GM21576 (cell line): ENCODE measurements around the gene SERPINB5.

Source experiments
- ATAC-seq: cut with Tn5 transposase; IDR thresholded peaks from one replicate; pipeline ENCODE4 v1.9.1; 2021; ENCODE audit warnings: mild to moderate bottlenecking, moderate library complexity; ENCODE audit not compliant: unreplicated experiment

Gene SERPINB5

DNA sequence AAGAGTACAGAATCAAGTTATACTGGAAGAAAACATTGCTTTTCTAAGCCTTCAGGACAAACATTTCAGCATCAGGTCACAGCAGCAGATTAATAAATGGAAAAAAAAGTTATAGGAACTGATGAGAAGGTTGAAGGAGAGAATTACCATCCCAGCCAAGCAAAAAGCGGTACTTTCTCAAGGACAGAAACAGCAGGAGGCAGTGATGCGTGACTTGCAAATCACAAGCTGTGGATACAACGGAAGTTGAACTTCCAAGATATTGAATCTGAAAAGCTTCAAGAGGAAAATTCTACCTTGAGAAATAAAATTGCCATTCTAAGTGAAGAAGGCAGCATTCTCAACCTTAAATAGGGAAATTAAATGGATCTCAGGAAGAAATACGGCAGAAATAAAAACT lies 46.9 kb downstream of the SERPINB5 start:
- no peak for ATAC-seq

DNA sequence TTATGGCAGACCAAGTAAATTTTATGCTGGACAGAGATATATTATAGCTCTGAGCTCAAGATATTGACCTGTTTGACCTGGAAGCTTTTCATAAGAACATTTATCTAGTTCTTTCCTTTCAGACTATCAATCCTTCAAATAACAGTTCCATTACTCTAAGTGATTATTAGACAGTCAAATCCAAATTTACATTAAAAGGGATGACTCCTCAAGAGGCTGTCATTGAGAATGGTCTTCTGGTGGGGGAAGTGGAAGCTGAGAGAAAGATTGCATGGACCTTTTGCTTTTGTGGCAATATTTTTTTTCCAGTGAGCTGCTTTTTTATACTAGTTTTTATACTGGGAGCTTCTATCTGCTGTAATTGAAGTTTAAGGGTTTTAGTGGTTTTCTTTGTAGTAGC lies 50.5 kb downstream of the SERPINB5 start:
- ATAC-seq: no peak

DNA sequence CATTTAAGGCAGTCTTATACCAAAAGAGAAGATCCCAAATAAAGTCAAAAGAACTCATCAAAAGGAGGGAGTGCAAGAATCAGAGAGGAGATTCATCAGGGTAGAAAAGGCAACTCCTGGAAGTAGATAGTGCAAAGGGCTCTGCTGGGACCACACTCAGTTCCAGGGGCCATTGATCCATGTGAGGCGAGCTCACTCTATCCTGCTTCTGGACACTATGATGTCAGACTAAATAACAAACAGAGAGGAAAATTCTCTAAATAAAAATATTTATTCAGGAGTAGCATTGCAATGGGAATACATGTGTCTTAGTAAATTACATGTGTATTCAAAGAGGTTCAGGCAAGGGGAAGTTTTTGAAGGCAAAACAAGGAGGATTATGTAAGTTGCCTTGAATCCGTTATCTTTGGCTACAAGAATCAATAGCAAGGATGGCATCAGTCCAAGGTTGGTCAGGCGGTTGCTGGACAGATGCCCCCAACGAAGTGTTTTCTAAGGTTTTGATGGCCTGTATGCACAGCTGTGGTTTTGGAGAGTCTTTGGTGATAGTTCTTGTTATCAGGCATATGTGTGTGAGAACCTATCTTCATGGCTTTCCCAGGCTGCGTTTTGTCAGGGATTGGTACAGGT lies 52.2 kb downstream of the SERPINB5 start:
- ATAC-seq: no peak

DNA sequence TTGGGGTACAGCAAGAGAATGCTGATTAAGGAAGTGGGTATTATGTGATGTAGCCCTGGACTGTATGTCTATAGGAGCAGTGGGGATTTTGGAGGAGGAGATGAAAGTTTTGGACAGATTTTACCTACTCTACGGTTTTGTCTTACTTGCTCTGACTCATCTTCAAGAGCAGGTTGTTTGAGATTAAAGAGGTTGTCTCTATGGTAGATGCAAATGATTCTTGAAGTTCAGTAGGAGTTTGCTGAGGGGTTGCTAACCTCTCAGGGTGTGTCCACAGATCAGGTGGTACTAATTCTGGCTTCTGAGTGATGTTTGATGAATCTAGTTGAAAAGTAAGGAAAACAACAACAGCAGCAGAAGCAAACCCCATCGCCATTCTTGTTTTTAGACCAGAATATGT lies 55.7 kb downstream of the SERPINB5 start:
- no peak for ATAC-seq

DNA sequence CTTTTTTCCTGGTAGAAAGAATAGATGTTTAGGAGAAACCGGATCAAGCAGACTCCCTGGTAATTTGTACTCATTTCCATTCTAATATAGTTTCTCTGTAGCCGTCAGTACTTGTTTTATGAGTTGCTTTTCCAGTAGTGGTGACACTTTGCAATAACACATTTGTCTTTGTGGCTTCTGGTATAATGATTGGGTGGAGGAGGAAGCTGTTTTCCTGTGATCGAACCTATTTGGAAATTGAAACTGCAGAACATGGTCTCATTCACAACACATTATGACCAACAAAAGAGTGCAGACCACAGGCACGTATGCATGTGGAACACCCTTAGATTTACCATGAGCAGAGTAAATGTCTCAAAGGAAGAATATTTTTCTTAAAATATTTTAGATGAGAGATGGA lies 57.9 kb downstream of the SERPINB5 start:
- ATAC-seq: no peak

DNA sequence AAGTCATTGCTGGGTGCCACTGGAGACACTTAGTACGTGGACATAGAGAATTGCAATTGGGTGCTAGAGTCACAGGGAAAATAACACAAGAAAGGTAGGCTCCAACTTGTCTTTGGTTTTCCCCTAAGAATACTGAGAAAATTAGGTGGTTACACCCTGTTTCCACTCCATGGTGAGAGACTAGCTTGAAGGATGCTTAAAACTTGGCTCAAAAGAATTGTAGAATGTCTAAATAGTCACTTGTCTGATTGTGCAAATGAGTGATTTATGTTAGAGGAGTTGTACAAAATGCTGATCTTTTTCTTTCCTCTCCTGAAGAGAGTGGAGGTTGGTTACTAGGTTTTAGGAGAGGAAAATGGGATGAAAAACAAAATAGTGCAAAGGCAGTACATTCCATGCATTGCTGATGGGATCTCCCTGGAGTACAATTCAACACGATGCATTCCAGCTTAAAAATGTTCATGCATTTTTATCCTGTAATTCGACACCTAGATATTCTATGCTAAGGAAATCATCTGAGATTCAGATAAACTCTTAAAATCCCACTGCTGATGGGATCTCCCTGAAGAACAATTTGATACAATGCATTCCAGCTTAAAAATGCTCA lies 63.2 kb downstream of the SERPINB5 start:
- ATAC-seq: no peak

DNA sequence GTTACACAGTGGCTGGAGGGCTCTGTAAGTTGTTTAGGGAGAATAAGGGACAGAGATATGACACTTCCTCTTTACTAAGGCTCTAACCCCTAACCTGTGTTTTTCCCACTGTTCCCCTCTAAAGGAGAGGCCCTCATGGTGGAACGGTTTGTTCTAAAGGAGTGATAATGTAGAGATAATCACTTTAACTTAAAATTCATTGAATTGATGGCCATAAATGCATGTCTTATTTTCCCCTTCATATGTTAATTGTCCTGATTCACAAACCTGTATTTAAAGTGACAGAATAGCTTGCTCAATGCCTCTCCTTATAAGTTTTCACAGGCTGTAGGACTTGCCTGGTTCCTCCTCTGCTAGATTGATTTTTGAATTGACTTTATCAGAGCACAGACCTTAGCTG lies 65.3 kb downstream of the SERPINB5 start, which contains the start of gene SERPINB12:
SERPINB12 (plus strand) TSS at position 301 of the 400 bp plus-strand sequence. CDS start 13,791 bp downstream, outside the sequence.
- ATAC-seq: no peak

DNA sequence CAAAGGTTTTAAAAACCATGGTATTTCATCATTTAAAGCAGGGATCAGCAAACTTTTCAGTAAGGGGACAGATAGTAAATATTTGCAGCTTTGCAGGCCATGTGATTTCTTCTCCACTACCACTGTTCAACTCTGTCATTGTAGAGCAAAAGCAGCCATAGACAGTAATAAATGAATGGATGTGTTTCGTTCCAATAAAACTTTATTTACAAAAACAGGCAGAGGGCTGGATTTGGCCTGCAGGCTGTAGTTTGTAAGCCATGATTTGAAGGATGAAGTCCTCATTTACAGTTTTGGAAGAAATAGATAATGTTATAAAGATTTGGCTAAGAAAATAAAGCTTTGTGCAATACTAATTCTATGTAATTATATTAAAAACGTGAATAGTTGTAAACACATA lies 67.3 kb downstream of the SERPINB5 start:
- ATAC-seq: no peak

DNA sequence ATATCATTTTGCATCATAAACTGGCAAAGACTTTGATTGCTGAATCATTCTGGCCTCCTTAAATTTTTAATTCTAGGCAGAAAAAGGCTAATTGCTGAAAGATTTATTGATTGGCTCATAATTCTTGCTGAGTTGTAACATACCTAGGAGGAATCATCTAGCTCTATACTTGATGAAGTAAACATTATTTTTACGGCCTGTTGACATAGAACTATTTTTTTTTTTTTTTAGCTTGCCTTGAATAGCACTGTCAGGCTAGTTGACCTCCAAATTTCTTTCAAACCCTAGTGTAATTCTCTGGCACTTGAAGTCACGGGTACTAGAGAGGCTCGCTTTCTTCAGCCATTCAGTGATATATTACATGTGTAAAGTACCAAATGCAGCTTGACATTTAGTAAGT lies 68.2 kb downstream of the SERPINB5 start:
- no peak for ATAC-seq

DNA sequence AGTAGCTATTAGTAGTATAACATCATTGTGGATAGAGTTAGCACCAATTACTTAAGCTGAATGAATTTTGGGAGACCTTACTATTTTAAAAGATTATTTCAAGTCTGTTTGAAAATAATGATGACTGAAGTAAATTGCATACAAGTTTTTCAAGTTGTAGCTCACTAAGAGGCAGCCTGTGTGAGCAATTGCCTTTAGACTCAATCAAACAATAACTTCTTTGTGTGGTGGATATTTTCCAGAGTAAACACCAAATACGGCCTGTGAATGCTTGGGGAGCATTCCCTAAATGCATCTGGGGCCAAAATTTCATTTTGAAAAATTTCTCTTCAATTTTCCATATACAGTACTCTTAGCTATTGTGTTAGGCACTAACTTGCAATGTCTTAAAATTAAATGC lies 73.3 kb downstream of the SERPINB5 start:
- ATAC-seq: no peak

DNA sequence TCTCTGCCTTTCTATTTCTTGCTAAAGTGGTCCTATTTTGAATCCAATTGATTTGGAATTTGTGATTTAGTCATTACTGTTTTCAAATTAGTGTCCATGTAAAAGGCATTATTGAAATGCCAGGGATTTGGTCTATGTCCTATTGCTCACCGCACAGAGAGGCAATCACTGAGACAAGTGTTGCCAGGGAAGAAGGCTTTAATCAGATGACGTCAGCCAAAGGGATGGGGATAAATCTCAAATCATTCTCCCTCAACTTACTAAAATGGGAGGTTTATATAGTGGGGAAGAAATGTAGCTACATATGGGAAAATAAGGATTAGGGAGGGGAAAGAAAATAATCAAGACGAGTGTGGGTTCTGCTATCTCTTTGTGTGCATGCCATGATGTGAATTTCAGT lies 75.0 kb downstream of the SERPINB5 start:
- ATAC-seq: no peak

DNA sequence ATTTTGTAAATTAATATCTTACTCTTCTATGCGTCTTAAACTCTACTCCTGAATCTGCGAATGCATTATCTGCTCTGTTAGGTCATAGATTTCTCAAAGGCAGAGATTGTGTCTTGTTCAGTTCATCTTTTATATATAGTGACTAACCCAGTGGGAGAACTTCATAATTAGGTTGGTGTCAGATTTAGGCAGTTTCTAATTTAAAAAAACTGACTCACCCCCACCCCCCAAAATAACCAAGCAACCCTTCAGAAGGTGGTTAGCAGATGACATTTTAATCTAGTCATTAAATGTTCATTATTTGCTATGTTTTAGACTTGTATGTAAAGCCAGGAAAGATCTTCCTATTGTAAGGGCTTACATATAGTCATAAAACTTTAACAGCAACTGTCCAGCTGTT lies 75.8 kb downstream of the SERPINB5 start:
- ATAC-seq: no peak

DNA sequence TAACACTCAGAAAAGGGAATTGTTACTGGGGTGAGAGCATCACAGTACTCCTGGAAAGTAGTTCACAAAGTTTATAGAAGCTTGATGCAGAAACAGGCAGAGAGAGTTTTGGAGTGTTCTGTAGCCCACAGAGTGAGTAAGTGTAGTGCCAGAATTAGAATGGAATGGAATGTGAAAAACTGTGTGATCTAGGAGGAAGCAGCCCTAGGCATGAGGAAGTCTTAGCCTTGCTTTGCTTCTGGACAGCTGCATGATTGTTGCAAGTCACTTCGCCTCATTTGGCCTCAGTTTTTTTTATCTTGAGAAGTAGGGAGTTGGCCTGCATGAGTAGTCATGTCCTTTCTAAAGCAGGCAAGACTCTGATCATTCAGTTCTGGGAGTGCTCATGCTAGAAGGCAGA lies 76.3 kb downstream of the SERPINB5 start:
- ATAC-seq: no peak
